Karpas-422 (cell line): ENCODE data around the gene MAP7D3. TPM values are rescaled to one million over a fixed set of nuclear protein-coding genes. Genes with fewer than 3 reads are reported as not detected.

Experiments
- DNase-seq: peaks from one replicate; pipeline ENCODE4 v3.0.0-alpha.2; 2015
- H2AFZ ChIP-seq: fragments of 200-600 bp; sonication (generic); 2 replicates; pipeline ENCODE4 v1.6.1; 2014; ENCODE audit warnings: antibody characterized with exemption, low read length, mixed read lengths
- H3K27ac ChIP-seq: fragments of 200-600 bp; sonication (generic); 2 replicates; pipeline ENCODE4 v1.5.1; 2014; ENCODE audit warnings: mild to moderate bottlenecking, low read length, moderate library complexity
- H3K27me3 ChIP-seq: fragments of 200-600 bp; sonication (generic); 2 replicates; pipeline ENCODE4 v1.6.1; 2014; ENCODE audit warnings: low read length, mixed read lengths
- H3K36me3 ChIP-seq: fragments of 200-600 bp; sonication (generic); 2 replicates; pipeline ENCODE4 v1.6.1; 2014; ENCODE audit warnings: low read length, mixed read lengths; ENCODE audit not compliant: insufficient read depth
- H3K4me1 ChIP-seq: fragments of 200-600 bp; sonication (generic); 2 replicates; pipeline ENCODE4 v1.6.1; 2014; ENCODE audit warnings: mild to moderate bottlenecking, low read length, mixed read lengths
- H3K4me2 ChIP-seq: fragments of 200-600 bp; sonication (generic); 2 replicates; pipeline ENCODE4 v1.6.1; 2014; ENCODE audit warnings: low read length, low read depth, mild to moderate bottlenecking; ENCODE audit not compliant: poor library complexity, severe bottlenecking
- H3K4me3 ChIP-seq: fragments of 200-600 bp; sonication (generic); 2 replicates; pipeline ENCODE4 v1.5.1; 2014; ENCODE audit warnings: mild to moderate bottlenecking, antibody characterized with exemption, low read length, mixed read lengths
- H3K79me2 ChIP-seq: fragments of 200-600 bp; sonication (generic); 2 replicates; pipeline ENCODE4 v1.6.1; 2014; ENCODE audit warnings: mild to moderate bottlenecking, low read length, mixed read lengths
- H3K9ac ChIP-seq: fragments of 200-600 bp; sonication (generic); 2 replicates; pipeline ENCODE4 v1.6.0; 2014; ENCODE audit warnings: low read length
- H3K9me2 ChIP-seq: fragments of 200-600 bp; sonication (generic), shearing (Covaris generic); replicated peaks from 2 replicates; pipeline ENCODE4 v1.6.0; 2014; ENCODE audit warnings: mild to moderate bottlenecking, low read length, moderate library complexity; ENCODE audit not compliant: insufficient read depth
- H3K9me3 ChIP-seq: fragments of 300-700, 200-600 bp; sonication (generic); 2 replicates; pipeline ENCODE4 v1.6.1; 2014; ENCODE audit warnings: low read length, mixed read lengths
- H4K20me1 ChIP-seq: fragments of 200-600 bp; sonication (generic); 2 replicates; pipeline ENCODE4 v1.6.1; 2014; ENCODE audit warnings: mild to moderate bottlenecking, antibody characterized with exemption, low read length, low read depth; ENCODE audit not compliant: insufficient read depth
- total RNA-seq: library from RNA; depleted of rRNA; stranded (reverse); fragments of >200 nt; shearing (Covaris generic); gene quantifications from 2 replicates; pipeline ENCODE4 v1.2.3, GENCODE V29; 2014; ENCODE audit warnings: low replicate concordance

The MAP7D3 gene
- total RNA-seq, 1 experiment from 2014 or later: 27.2 TPM

GRCh38 chrX:136273986-136274385 lies 22.8 kb upstream of the MAP7D3 start:
- Histone ChIP-seq H3K36me3 (no peaks in the 10 kb centered on the region), H2AFZ (no peak overlapping the region), H3K27me3 (no peaks in the 10 kb centered on the region), H4K20me1 (no peaks in the 10 kb centered on the region), H3K79me2 (no peaks in the 10 kb centered on the region), H3K9ac (no peak overlapping the region), H3K9me2 (no peaks in the 10 kb centered on the region), H3K27ac (no peak overlapping the region), H3K4me1 (no peaks in the 10 kb centered on the region; the same call in 1 of the 2 replicates), H3K9me3 (no peaks in the 10 kb centered on the region), H3K4me2 (no peak overlapping the region), H3K4me3 (no peak overlapping the region)
- DNase-seq: no peak

GRCh38 chrX:136272325-136272724 lies 21.1 kb upstream of the MAP7D3 start:
- no peaks in the 10 kb centered on the region; the same call in 1 of the 2 replicates for H3K4me1 ChIP-seq
- H2AFZ ChIP-seq: no peak overlapping the region
- no peaks in the 10 kb centered on the region for H3K9me2 ChIP-seq
- DNase-seq: no peak
- no peaks in the 10 kb centered on the region for H4K20me1 ChIP-seq
- no peak overlapping the region for H3K9ac ChIP-seq
- H3K4me2 ChIP-seq: no peak overlapping the region
- no peaks in the 10 kb centered on the region for H3K79me2 ChIP-seq
- no peak overlapping the region for H3K27ac ChIP-seq
- H3K9me3 ChIP-seq: no peaks in the 10 kb centered on the region
- H3K36me3 ChIP-seq: no peaks in the 10 kb centered on the region
- no peak overlapping the region for H3K4me3 ChIP-seq
- no peaks in the 10 kb centered on the region for H3K27me3 ChIP-seq

- Histone ChIP-seq H3K9me3 (no peaks in the 10 kb centered on the region), H3K4me3 (no peak overlapping the region), H3K4me2 (no peak overlapping the region), H4K20me1 (no peaks in the 10 kb centered on the region), H3K9ac (no peak overlapping the region), H3K36me3 (no peaks in the 10 kb centered on the region), H3K4me1 (no peaks in the 10 kb centered on the region; the same call in 1 of the 2 replicates), H2AFZ (no peak overlapping the region), H3K9me2 (no peaks in the 10 kb centered on the region), H3K79me2 (no peaks in the 10 kb centered on the region), H3K27me3 (no peaks in the 10 kb centered on the region), H3K27ac (no peak overlapping the region)
- DNase-seq: peak; percentile 42
Measured at GRCh38 chrX:136271300-136271699, 20.1 kb upstream of the MAP7D3 start.

GRCh38 chrX:136269921-136270320 lies 18.7 kb upstream of the MAP7D3 start:
- no peaks in the 10 kb centered on the region for H3K79me2 ChIP-seq
- no peak overlapping the region for H3K4me2 ChIP-seq
- H3K36me3 ChIP-seq: no peaks in the 10 kb centered on the region
- H3K4me1 ChIP-seq: no peaks in the 10 kb centered on the region; the same call in 1 of the 2 replicates
- H3K27me3 ChIP-seq: no peaks in the 10 kb centered on the region
- H3K9me3 ChIP-seq: no peaks in the 10 kb centered on the region
- H3K9ac ChIP-seq: no peak overlapping the region
- H3K27ac ChIP-seq: no peak overlapping the region
- no peaks in the 10 kb centered on the region for H3K9me2 ChIP-seq
- H2AFZ ChIP-seq: no peak overlapping the region
- H4K20me1 ChIP-seq: no peaks in the 10 kb centered on the region
- DNase-seq: no peak
- no peak overlapping the region for H3K4me3 ChIP-seq

GRCh38 chrX:136268051-136269048 lies 17.1 kb upstream of the MAP7D3 start:
- Histone ChIP-seq H3K4me2 (no peak overlapping the region), H3K9me2 (no peaks in the 10 kb centered on the region), H3K36me3 (no peaks in the 10 kb centered on the region), H3K27me3 (no peaks in the 10 kb centered on the region), H3K4me1 (no peaks in the 10 kb centered on the region; the same call in 1 of the 2 replicates), H3K27ac (no peak overlapping the region), H3K9me3 (no peaks in the 10 kb centered on the region), H3K9ac (no peak overlapping the region), H4K20me1 (no peaks in the 10 kb centered on the region), H3K4me3 (no peak overlapping the region), H3K79me2 (no peaks in the 10 kb centered on the region), H2AFZ (no peak overlapping the region)
- peak; percentile 77 for DNase-seq

- H3K27ac ChIP-seq: no peak overlapping the region
- DNase-seq: no peak
Measured at GRCh38 chrX:136266828-136267227, 15.6 kb upstream of the MAP7D3 start.

GRCh38 chrX:136262812-136263315 lies 11.7 kb upstream of the MAP7D3 start:
- Histone ChIP-seq H3K4me3 (no peak overlapping the region), H3K27ac (no peak overlapping the region), H3K9ac (no peak overlapping the region), H3K9me2 (no peaks in the 10 kb centered on the region), H2AFZ (no peak overlapping the region), H3K9me3 (no peaks in the 10 kb centered on the region), H4K20me1 (no peaks in the 10 kb centered on the region), H3K4me1 (no peaks in the 10 kb centered on the region), H3K36me3 (no peaks in the 10 kb centered on the region), H3K79me2 (no peaks in the 10 kb centered on the region), H3K4me2 (no peak overlapping the region), H3K27me3 (no peaks in the 10 kb centered on the region)
- no peak for DNase-seq

More at GRCh38 chrX:136266828-136267227, 15.6 kb upstream of the MAP7D3 start:
- Histone ChIP-seq H3K36me3 (no peaks in the 10 kb centered on the region), H3K4me2 (no peak overlapping the region), H3K4me1 (no peaks in the 10 kb centered on the region; the same call in 1 of the 2 replicates), H3K9ac (no peak overlapping the region), H3K4me3 (no peak overlapping the region), H3K27me3 (no peaks in the 10 kb centered on the region), H3K9me2 (no peaks in the 10 kb centered on the region), H3K9me3 (no peaks in the 10 kb centered on the region), H3K79me2 (no peaks in the 10 kb centered on the region), H2AFZ (no peak overlapping the region), H4K20me1 (no peaks in the 10 kb centered on the region)

GRCh38 chrX:136262243-136262642 lies 11.0 kb upstream of the MAP7D3 start:
- no peaks in the 10 kb centered on the region for H3K36me3 ChIP-seq
- no peak for DNase-seq
- H3K27ac ChIP-seq: no peak overlapping the region
- no peaks in the 10 kb centered on the region for H3K9me3 ChIP-seq
- no peaks in the 10 kb centered on the region for H4K20me1 ChIP-seq
- no peaks in the 10 kb centered on the region for H3K9me2 ChIP-seq
- no peaks in the 10 kb centered on the region for H3K27me3 ChIP-seq
- no peak overlapping the region for H3K4me3 ChIP-seq
- no peaks in the 10 kb centered on the region for H3K79me2 ChIP-seq
- H2AFZ ChIP-seq: no peak overlapping the region
- no peak overlapping the region for H3K9ac ChIP-seq
- no peak overlapping the region for H3K4me2 ChIP-seq
- no peaks in the 10 kb centered on the region for H3K4me1 ChIP-seq
